SK-N-SH (cell line): ENCODE results near the gene CHRNE. TPM values are rescaled to one million over a fixed set of nuclear protein-coding genes. Genes with fewer than 3 reads are reported as not detected.

Experiments used
- CTCF ChIA-PET: fragments of 300-600, 350-600 bp; formaldehyde crosslinking; extraction: SDS; loops from one replicate; lab custom pipeline; 2021; lab: Yijun Ruan, JAX
- POLR2A ChIA-PET: fragments of 350-600 bp; sonication (Branson Sonifier 250); formaldehyde crosslinking; extraction: SDS; loops from one replicate; lab custom pipeline; 2020; ENCODE audit warnings: antibody characterized with exemption, inconsistent platforms; lab: Yijun Ruan, JAX
- DNase-seq: peaks from one replicate; pipeline ENCODE4 v3.0.0; 2012
- H2AFZ ChIP-seq: fragments of 200-600 bp; sonication (generic); 2 replicates; pipeline ENCODE4 v1.8.1; 2016; ENCODE audit warnings: antibody characterized with exemption, mild to moderate bottlenecking, low read depth
- H3F3A ChIP-seq: fragments of 200-600 bp; sonication (generic); replicated peaks from 2 replicates; pipeline ENCODE3; 2016; ENCODE audit warnings: antibody characterized with exemption, mild to moderate bottlenecking; ENCODE audit not compliant: insufficient read depth
- H3K27ac ChIP-seq, 2 experiments: fragments of 200-500 bp in 1 of 2; fragments of 200-600 bp in 1 of 2; sonication (Bioruptor generic) in 1 of 2; sonication (generic), shearing (Covaris generic) in 1 of 2; 2 replicates each; pipeline versions ENCODE4 v1.5.1 to v1.6.1; 2014 to 2016; ENCODE audit warnings: low read depth in 2 of 2, inconsistent platforms in 1 of 2, low read length in 1 of 2, mild to moderate bottlenecking in 1 of 2, mixed read lengths in 1 of 2
- H3K27me3 ChIP-seq: fragments of 200-600 bp; sonication (generic), shearing (Covaris generic); 2 replicates; pipeline ENCODE4 v1.6.1; 2016; ENCODE audit warnings: mixed run types; ENCODE audit not compliant: insufficient read depth
- H3K36me3 ChIP-seq, 2 experiments: fragments of 200-500 bp in 1 of 2; fragments of 200-600 bp in 1 of 2; sonication (Bioruptor generic) in 1 of 2; sonication (generic) in 1 of 2; replicated peaks in 1 of 2; 2 replicates each; pipeline versions ENCODE3 to v1.5.1; 2014 to 2016; ENCODE audit warnings: low read length in 1 of 2, mild to moderate bottlenecking in 1 of 2; ENCODE audit not compliant: insufficient read depth in 2 of 2, control insufficient read depth in 1 of 2
- H3K4me1 ChIP-seq, 2 experiments: fragments of 200-500 bp in 1 of 2; fragments of 200-600 bp in 1 of 2; sonication (Bioruptor generic) in 1 of 2; sonication (generic), shearing (Covaris generic) in 1 of 2; 2 replicates each; pipeline versions ENCODE4 v1.5.1 to v1.6.1; 2014 to 2016; ENCODE audit warnings: low read depth in 1 of 2, low read length in 1 of 2, mixed run types in 1 of 2; ENCODE audit not compliant: insufficient read depth in 2 of 2, control insufficient read depth in 1 of 2
- H3K4me2 ChIP-seq: fragments of 200-600 bp; sonication (generic), shearing (Covaris generic); 2 replicates; pipeline ENCODE4 v1.6.1; 2017; ENCODE audit warnings: mixed run types
- H3K4me3 ChIP-seq, 2 experiments: fragments of 200-500 bp in 1 of 2; fragments of 200-600 bp in 1 of 2; sonication (Bioruptor generic) in 1 of 2; sonication (generic), shearing (Covaris generic) in 1 of 2; 2 replicates each; pipeline versions ENCODE4 v1.5.1 to v1.8.1; 2014 to 2016; ENCODE audit warnings: low read depth in 2 of 2, inconsistent platforms in 1 of 2, low read length in 1 of 2, mild to moderate bottlenecking in 1 of 2, mixed read lengths in 1 of 2, moderate library complexity in 1 of 2
- H3K79me2 ChIP-seq: fragments of 200-600 bp; sonication (generic); 2 replicates; pipeline ENCODE4 v1.8.1; 2017; ENCODE audit warnings: mild to moderate bottlenecking; ENCODE audit not compliant: insufficient read depth
- H3K9ac ChIP-seq: fragments of 200-600 bp; sonication (generic); 2 replicates; pipeline ENCODE4 v1.6.1; 2017; ENCODE audit warnings: mixed run types
- H3K9me2 ChIP-seq: fragments of 200-600 bp; sonication (generic); 2 replicates; pipeline ENCODE4 v1.6.1; 2017; ENCODE audit warnings: mixed run types
- H3K9me3 ChIP-seq: fragments of 200-600 bp; sonication (generic); 2 replicates; pipeline ENCODE4 v1.6.1; 2017; ENCODE audit warnings: mixed run types, mild to moderate bottlenecking, moderate library complexity
- H4K20me1 ChIP-seq: fragments of 200-600 bp; sonication (generic); 2 replicates; pipeline ENCODE4 v1.6.1; 2017; ENCODE audit warnings: mild to moderate bottlenecking, mixed run types; ENCODE audit not compliant: insufficient read depth
- CHD2 ChIP-seq: fragments of 150-350 bp; IDR thresholded peaks from 2 replicates; pipeline ENCODE4 v1.6.1; 2018; ENCODE audit warnings: low read length; ENCODE audit not compliant: partially characterized antibody
- CTCF ChIP-seq: fragments of 200-600 bp; sonication (generic); IDR thresholded peaks from 2 replicates; pipeline ENCODE4 v1.6.1; 2017; ENCODE audit warnings: antibody characterized with exemption, mild to moderate bottlenecking, moderate library complexity
- ELF1 ChIP-seq: IDR thresholded peaks from 2 replicates; pipeline ENCODE4 v1.4.0; 2012
- EP300 ChIP-seq, 2 experiments: IDR thresholded peaks; 2 replicates each; pipeline versions ENCODE4 v1.4.0 to v1.6.1; 2012; ENCODE audit warnings: borderline replicate concordance in 1 of 2, low read depth in 1 of 2, low read length in 1 of 2
- EZH2phosphoT487 ChIP-seq: fragments of 200-600 bp; sonication (generic); IDR thresholded peaks from 2 replicates; pipeline ENCODE4 v1.6.1; 2017; ENCODE audit warnings: low read depth, mixed run types, mild to moderate bottlenecking, antibody characterized with exemption, moderate library complexity, borderline replicate concordance
- FOSL2 ChIP-seq: IDR thresholded peaks from 2 replicates; pipeline ENCODE4 v1.4.0; 2012; ENCODE audit warnings: low read depth, mild to moderate bottlenecking, moderate library complexity, borderline replicate concordance
- FOXJ3 ChIP-seq: sonication (generic); formaldehyde crosslinking; IDR thresholded peaks from 2 replicates; pipeline ENCODE4 v1.5.1; 2020; ENCODE audit warnings: mild to moderate bottlenecking, missing genetic modification reagents
- FOXM1 ChIP-seq: IDR thresholded peaks from 2 replicates; pipeline ENCODE4 v1.4.0; 2012; ENCODE audit warnings: low read depth, mild to moderate bottlenecking
- GABPA ChIP-seq: IDR thresholded peaks from 2 replicates; pipeline ENCODE4 v1.4.0; 2012; ENCODE audit warnings: low read depth, mild to moderate bottlenecking
- GATA2 ChIP-seq: sonication (generic); formaldehyde crosslinking; IDR thresholded peaks from 2 replicates; pipeline ENCODE4 v1.5.0; 2020; ENCODE audit warnings: mild to moderate bottlenecking, missing genetic modification reagents
- IRF3 ChIP-seq: fragments of 150-350 bp; IDR thresholded peaks from 2 replicates; pipeline ENCODE4 v1.6.1; 2016; ENCODE audit warnings: mild to moderate bottlenecking, low read depth, low read length
- MXI1 ChIP-seq: IDR thresholded peaks from 2 replicates; pipeline ENCODE4 v1.6.1; 2012; ENCODE audit warnings: mild to moderate bottlenecking, low read depth, low read length, improper control_type of control experiment
- NFIC ChIP-seq: IDR thresholded peaks from 2 replicates; pipeline ENCODE4 v1.4.0; 2012; ENCODE audit warnings: borderline replicate concordance
- NRF1 ChIP-seq: IDR thresholded peaks from 2 replicates; pipeline ENCODE4 v1.6.1; 2012; ENCODE audit warnings: low read depth, mild to moderate bottlenecking, low read length
- RFX5 ChIP-seq: IDR thresholded peaks from 2 replicates; pipeline ENCODE4 v1.6.1; 2012; ENCODE audit warnings: mild to moderate bottlenecking, improper control_type of control experiment, low read length
- RXRA ChIP-seq: IDR thresholded peaks from 2 replicates; pipeline ENCODE4 v1.4.0; 2012; ENCODE audit warnings: low read depth, mild to moderate bottlenecking, borderline replicate concordance
- SMC3 ChIP-seq: IDR thresholded peaks from 2 replicates; pipeline ENCODE4 v1.6.1; 2012; ENCODE audit warnings: low read depth, low read length, improper control_type of control experiment
- TAF1 ChIP-seq: IDR thresholded peaks from 2 replicates; pipeline ENCODE4 v1.6.1; 2012; ENCODE audit warnings: low read depth, mild to moderate bottlenecking, low read length, moderate library complexity, borderline replicate concordance
- TCF12 ChIP-seq: IDR thresholded peaks from 2 replicates; pipeline ENCODE4 v1.4.0; 2012
- YY1 ChIP-seq: IDR thresholded peaks from 2 replicates; pipeline ENCODE4 v1.4.0; 2012; ENCODE audit warnings: low read depth, mild to moderate bottlenecking
- ZBTB33 ChIP-seq: IDR thresholded peaks from 2 replicates; pipeline ENCODE4 v1.4.0; 2012; ENCODE audit warnings: low read depth, borderline replicate concordance
- WGBS: methylation state at CpG from one replicate; pipeline ENCODE4 v1.1.6; 2017; ENCODE audit warnings: low lambda C conversion rate; 5-methylcytosine and 5-hydroxymethylcytosine counted together
- polyA plus RNA-seq, 3 experiments: library from polyadenylated mRNA; depleted of rRNA; stranded (reverse); fragments of >200 nt; gene quantifications; 2 replicates each; pipeline ENCODE4 v1.2.3, GENCODE V29; 2012

CHRNE gene
- polyA plus RNA-seq, 1 of the 3 experiments (the other 2 are of a cell fraction) = 0.71 TPM

- Histone ChIP-seq H3K36me3 (peaks cover 11 to 16% of the 10 kb centered on the region in 2 experiments), H3F3A (peaks cover 12% of the 10 kb centered on the region), H3K79me2 (peaks cover 27% of the 10 kb centered on the region), H3K27me3 (no peaks in the 10 kb centered on the region), H3K4me2 (no peak overlapping the region), H3K4me3 (no peak overlapping the region), H4K20me1 (no peaks in the 10 kb centered on the region), H3K9me2 (no peaks in the 10 kb centered on the region), H3K27ac (no peak overlapping the region), H3K4me1 (peaks cover 10 to 28% of the 10 kb centered on the region in 2 experiments; a peak in 2 of 4 replicates), H3K9ac (no peak overlapping the region), H2AFZ (no peak overlapping the region), H3K9me3 (no peaks in the 10 kb centered on the region)
- ChIA-PET CTCF (interaction anchor here (1.7 to 2.3 kb wide), 2 partner anchors 12 to 27 kb away, joined by 5 to 11 read pairs; no protein-coding TSS in a partner anchor), POLR2A (interaction anchor here (0.6 kb wide), 1 partner anchor 58 kb away, joined by 4 read pairs; no protein-coding TSS in a partner anchor)
- DNase-seq = no peak
- TF ChIP-seq CHD2 (no peak), ELF1 (no peak), IRF3 (no peak), TAF1 (no peak), NFIC (no peak), FOXJ3 (CRISPR knock-in tag) (no peak), TCF12 (no peak), CTCF (no peak), RXRA (no peak)
- WGBS = 100% methylated on average over 3 of the region's 3 CpGs
These were observed 33.5 kb upstream of the CHRNE start for GRCh38 chr17:4936436-4936835.

GRCh38 chr17:4935650-4936049, 32.8 kb upstream of the CHRNE start:
- H3K9ac ChIP-seq = no peak overlapping the region
- no peaks in the 10 kb centered on the region for H3K27me3 ChIP-seq
- peaks cover 19% of the 10 kb centered on the region; the same call in 1 of the 2 replicates for H3K79me2 ChIP-seq
- H4K20me1 ChIP-seq = no peaks in the 10 kb centered on the region
- H3K9me2 ChIP-seq = no peaks in the 10 kb centered on the region
- H3F3A ChIP-seq = peaks cover 5% of the 10 kb centered on the region
- peaks cover 15 to 16% of the 10 kb centered on the region in 2 experiments for H3K36me3 ChIP-seq
- peaks cover 7 to 22% of the 10 kb centered on the region in 2 experiments; a peak in 2 of 4 replicates for H3K4me1 ChIP-seq
- H3K9me3 ChIP-seq = no peaks in the 10 kb centered on the region
- DNase-seq = no peak
- CTCF ChIA-PET = interaction anchor here (1.7 to 2.3 kb wide), 3 partner anchors 11 to 27 kb away, joined by 5 to 11 read pairs (median 10); no protein-coding TSS in a partner anchor
- H3K4me2 ChIP-seq = no peak overlapping the region
- no peak overlapping the region for H3K27ac ChIP-seq
- H3K4me3 ChIP-seq = no peak overlapping the region
- no peak overlapping the region for H2AFZ ChIP-seq
- POLR2A ChIA-PET = no interaction called here
- TF ChIP-seq SMC3 (no peak), ELF1 (no peak), FOXM1 (no peak), EZH2phosphoT487 (no peak), FOXJ3 (CRISPR knock-in tag) (no peak), CHD2 (no peak), FOSL2 (no peak), NFIC (no peak), RFX5 (no peak), GATA2 (CRISPR knock-in tag) (no peak), GABPA (no peak), YY1 (no peak), EP300 (IDR thresholded peaks at IDR 0.05; ENCODE audit: borderline replicate concordance in 1 of 2, low read depth in 1 of 2, low read length in 1 of 2) (no peak), NRF1 (no peak), ZBTB33 (no peak), MXI1 (no peak)
